Neutrophil (primary cell): Measurements from ENCODE around the gene EGFLAM.
"Not testable (repeated sequence)": the region's sequence is repeated elsewhere in the genome, so short reads cannot be mapped to it uniquely, and the experiment has no call there.

Experiments used
- H3K27ac ChIP-seq: fragments of 200-600 bp; sonication (generic); 2 replicates; pipeline ENCODE4 v1.5.1; 2016; ENCODE audit warnings: mild to moderate bottlenecking, moderate library complexity
- H3K27me3 ChIP-seq: fragments of 200-600 bp; sonication (generic); 2 replicates; pipeline ENCODE4 v1.6.0; 2016; ENCODE audit warnings: mild to moderate bottlenecking
- H3K36me3 ChIP-seq: fragments of 200-600 bp; sonication (generic); 2 replicates; pipeline ENCODE4 v1.5.1; 2017
- H3K4me1 ChIP-seq, 2 experiments: fragments of 200-600 bp in 1 of 2; sonication (generic) in 1 of 2; 1 replicate in 1 of 2; 2 replicates in 1 of 2; pipeline versions ENCODE4 v1.5.1 to v1.6.1; 2013 to 2016; ENCODE audit warnings: low read depth in 1 of 2, low read length in 1 of 2, mild to moderate bottlenecking in 1 of 2, moderate library complexity in 1 of 2; ENCODE audit not compliant: control insufficient read depth in 1 of 2, insufficient read depth in 1 of 2
- H3K4me3 ChIP-seq, 2 experiments: fragments of 200-600 bp in 1 of 2; sonication (generic) in 1 of 2; 1 replicate in 1 of 2; 2 replicates in 1 of 2; pipeline ENCODE4 v1.5.1; 2013 to 2016; ENCODE audit warnings: low read depth in 1 of 2, low read length in 1 of 2, mild to moderate bottlenecking in 1 of 2, moderate library complexity in 1 of 2
- H3K9me3 ChIP-seq: fragments of 200-600 bp; sonication (generic); 2 replicates; pipeline ENCODE4 v1.5.1; 2016
- CTCF ChIP-seq: fragments of 200-600 bp; sonication (generic); IDR thresholded peaks from 2 replicates; pipeline ENCODE4 v1.5.1; 2016; ENCODE audit warnings: antibody characterized with exemption

The EGFLAM gene

GRCh38 chr5:38323645-38324295 is 65.4 kb downstream of the EGFLAM start:
- Histone ChIP-seq H3K27me3 (no peaks in the 10 kb centered on the region), H3K4me3 (no peak overlapping the region), H3K4me1 (no peaks in the 10 kb centered on the region), H3K36me3 (no peaks in the 10 kb centered on the region), H3K9me3 (no peaks in the 10 kb centered on the region), H3K27ac (no peak overlapping the region)
- TF ChIP-seq CTCF: no peak

- Histone ChIP-seq H3K27ac (no peak overlapping the region), H3K27me3 (no peaks in the 10 kb centered on the region)
These were observed 70.9 kb downstream of the EGFLAM start for GRCh38 chr5:38329132-38329715.

GRCh38 chr5:38330207-38330606 is 71.8 kb downstream of the EGFLAM start:
- no peaks in the 10 kb centered on the region for H3K36me3 ChIP-seq
- H3K9me3 ChIP-seq: no peaks in the 10 kb centered on the region
- H3K27me3 ChIP-seq: no peaks in the 10 kb centered on the region
- H3K4me3 ChIP-seq: no peak overlapping the region
- no peaks in the 10 kb centered on the region for H3K4me1 ChIP-seq
- TF ChIP-seq CTCF: no peak
- H3K27ac ChIP-seq: no peak overlapping the region

More at GRCh38 chr5:38329132-38329715, 70.9 kb downstream of the EGFLAM start:
- Histone ChIP-seq H3K4me1 (no peaks in the 10 kb centered on the region), H3K9me3 (no peaks in the 10 kb centered on the region), H3K36me3 (no peaks in the 10 kb centered on the region), H3K4me3 (no peak overlapping the region)
- no peak for TF ChIP-seq CTCF

GRCh38 chr5:38331831-38332230 is 73.5 kb downstream of the EGFLAM start:
- Histone ChIP-seq H3K36me3 (no peaks in the 10 kb centered on the region), H3K27ac (no peak overlapping the region), H3K9me3 (no peaks in the 10 kb centered on the region), H3K4me1 (no peaks in the 10 kb centered on the region), H3K27me3 (no peaks in the 10 kb centered on the region), H3K4me3 (no peak overlapping the region)
- TF ChIP-seq CTCF: no peak

GRCh38 chr5:38333181-38333580 is 74.8 kb downstream of the EGFLAM start:
- not testable (repeated sequence) for H3K9me3 ChIP-seq, H3K27me3 ChIP-seq, H3K4me1 ChIP-seq, H3K27ac ChIP-seq, H3K36me3 ChIP-seq, H3K4me3 ChIP-seq

- Histone ChIP-seq H3K9me3 (no peaks in the 10 kb centered on the region), H3K4me1 (no peaks in the 10 kb centered on the region), H3K27ac (no peak overlapping the region), H3K27me3 (no peaks in the 10 kb centered on the region), H3K4me3 (no peak overlapping the region), H3K36me3 (no peaks in the 10 kb centered on the region)
- no peak for TF ChIP-seq CTCF
These were observed 80.1 kb downstream of the EGFLAM start for GRCh38 chr5:38338455-38338854.
